ENCODE results near the gene GALNT2.

DNA sequence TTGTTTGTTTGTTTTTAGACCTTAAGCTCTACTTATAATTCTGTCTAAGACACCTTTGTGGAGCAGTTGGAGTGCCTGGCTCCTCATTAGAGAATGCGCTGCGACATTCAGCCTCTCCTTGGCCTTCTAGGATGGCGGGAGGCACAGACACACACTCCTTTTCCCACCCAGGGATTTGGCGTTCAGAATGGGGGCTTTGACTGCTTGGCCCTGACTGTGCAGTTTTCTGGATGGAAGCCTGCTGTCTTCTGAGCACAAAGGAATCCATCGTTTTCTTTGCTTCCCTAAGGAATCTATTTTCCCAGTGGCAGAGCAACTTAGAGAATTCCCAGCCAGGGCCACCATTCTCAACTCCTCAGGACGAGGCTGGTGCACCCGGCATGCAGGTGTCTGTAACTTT lies 83.6 kb downstream of the GALNT2 start:
- TF ChIP-seq ZNF274 (IDR thresholded peaks at IDR 0.05; ENCODE audit: low read depth, low read length) (no peak), YY1 (IDR thresholded peaks at IDR 0.05; ENCODE audit: insufficient read depth, insufficient read length) (no peak), SUZ12 (IDR thresholded peaks at IDR 0.05; ENCODE audit: extremely low read depth, insufficient read depth, insufficient read length) (no peak)
